HG02840 (cell line): ENCODE measurements around the gene PP2D1.
"Not testable (repeated sequence)": the region's sequence is repeated elsewhere in the genome, so short reads cannot be mapped to it uniquely, and the experiment has no call there.

ENCODE experiments used
- ATAC-seq: cut with Tn5 transposase; IDR thresholded peaks from one replicate; pipeline ENCODE4 v1.9.1; 2021; ENCODE audit warnings: mild to moderate bottlenecking, moderate library complexity, moderate number of reproducible peaks; ENCODE audit not compliant: unreplicated experiment, low FRiP score

Gene PP2D1

DNA sequence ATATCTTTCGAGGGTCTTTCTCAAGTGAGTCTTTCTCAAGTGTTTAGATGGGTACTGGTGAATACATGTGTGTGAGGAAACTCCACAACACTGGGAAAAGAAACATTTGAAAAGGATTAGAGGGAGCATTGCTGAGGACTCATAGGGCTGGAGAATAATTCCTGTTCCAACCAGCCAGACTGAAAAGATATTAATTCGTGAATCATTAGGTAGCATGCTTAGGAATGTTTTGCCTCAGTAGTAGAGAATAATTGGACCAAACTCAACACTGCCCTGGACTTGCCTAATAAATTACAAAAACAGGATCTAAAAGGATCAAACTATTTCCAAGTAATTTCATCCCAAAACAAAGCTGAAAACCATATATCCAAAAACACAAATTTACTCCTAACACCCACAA is 17.3 kb downstream of the PP2D1 start:
- no peak for ATAC-seq

DNA sequence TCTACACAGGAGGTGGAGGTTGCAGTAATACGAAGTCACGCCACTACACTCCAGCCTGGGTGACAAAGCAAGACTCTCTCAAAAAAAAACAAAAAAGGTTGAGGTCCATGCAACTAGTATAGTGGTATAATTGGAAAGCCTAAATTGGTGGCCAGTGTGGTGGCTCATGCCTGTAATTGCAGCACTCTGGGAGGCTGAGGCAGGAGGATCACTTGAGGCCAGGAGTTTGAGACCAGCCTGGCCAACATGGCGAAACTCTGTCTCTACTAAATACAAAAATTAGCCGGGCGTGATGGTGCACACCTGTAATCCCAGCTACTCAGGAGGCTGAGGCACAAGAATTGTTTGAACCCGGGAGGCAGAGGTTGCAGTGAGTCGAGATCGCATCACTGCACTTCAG is 23.2 kb downstream of the PP2D1 start:
- not testable (repeated sequence) for ATAC-seq

DNA sequence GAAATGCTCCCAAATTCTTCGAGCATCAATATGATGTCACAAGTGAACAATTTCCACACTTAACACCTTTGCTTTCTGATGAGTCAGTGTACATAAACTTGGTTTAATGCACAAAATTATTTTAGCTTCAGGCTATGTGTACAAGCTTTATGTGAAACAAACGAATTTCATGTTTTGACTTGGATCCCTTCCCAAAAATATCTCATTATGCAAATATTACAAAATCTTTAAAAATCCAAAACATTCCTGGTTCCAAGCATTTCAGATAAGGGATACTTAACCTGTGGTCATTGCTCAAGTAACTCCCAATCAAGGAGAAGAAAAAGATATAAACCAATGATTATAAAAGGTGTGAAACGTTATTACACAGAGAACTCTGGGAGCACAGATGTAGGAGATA is 40.0 kb downstream of the PP2D1 start:
- no peak for ATAC-seq

DNA sequence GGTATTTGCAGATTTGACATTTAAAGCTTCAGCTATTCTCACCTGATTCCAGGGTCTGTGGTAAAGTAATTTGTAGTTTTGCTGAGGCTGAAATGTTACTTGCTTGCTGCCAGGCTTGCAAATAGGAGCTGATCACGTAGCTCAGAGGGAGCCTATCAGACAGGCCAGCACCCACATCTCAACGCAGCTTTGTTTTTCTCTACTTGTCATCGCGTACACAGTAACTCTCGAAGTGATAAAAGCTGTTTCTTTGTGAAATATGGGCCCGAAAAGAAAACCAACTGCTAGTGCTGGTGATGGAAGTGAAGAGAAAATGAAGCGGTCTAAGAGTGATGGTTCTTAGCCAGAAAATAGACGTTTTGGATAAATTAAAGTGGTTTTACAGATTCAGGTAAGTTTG is 41.7 kb downstream of the PP2D1 start:
- ATAC-seq: no peak

DNA sequence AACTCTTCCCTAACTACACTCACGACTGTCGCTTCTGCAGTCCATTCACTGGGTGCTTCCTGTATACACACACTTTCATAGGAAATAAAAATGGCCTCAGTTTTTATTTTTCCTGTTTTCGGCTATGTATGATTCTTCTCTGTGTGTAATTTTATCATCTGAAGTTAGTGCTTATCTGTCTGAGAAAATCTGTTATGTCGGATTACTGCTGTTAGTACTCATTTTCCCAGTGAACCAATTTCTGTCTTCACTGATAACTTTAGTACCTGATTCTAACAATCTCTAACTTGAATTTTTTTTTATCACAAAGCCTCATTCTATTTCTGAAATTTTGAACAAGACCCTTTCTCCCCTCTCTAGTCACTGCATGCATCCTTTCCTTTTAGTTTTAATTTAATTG is 44.3 kb downstream of the PP2D1 start:
- ATAC-seq: no peak

DNA sequence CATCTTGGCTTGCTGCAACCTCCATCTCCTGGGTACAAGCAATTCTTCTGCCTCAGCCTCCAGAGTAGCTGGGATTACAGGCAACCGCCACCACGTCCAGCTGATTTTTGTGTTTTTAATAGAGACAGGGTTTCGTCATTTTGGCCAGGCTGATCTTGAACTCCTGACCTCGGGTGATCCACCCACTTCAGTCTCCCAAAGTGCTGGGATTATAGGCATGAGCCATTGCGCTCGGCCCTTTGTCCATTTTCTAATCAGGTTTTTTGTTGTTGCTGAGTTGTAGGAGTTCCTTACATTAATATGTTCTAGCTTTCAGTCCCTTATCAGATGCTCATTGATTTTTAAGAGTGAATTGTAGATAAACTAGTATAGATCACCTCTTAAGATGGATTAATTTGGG is 44.9 kb downstream of the PP2D1 start:
- no peak for ATAC-seq

DNA sequence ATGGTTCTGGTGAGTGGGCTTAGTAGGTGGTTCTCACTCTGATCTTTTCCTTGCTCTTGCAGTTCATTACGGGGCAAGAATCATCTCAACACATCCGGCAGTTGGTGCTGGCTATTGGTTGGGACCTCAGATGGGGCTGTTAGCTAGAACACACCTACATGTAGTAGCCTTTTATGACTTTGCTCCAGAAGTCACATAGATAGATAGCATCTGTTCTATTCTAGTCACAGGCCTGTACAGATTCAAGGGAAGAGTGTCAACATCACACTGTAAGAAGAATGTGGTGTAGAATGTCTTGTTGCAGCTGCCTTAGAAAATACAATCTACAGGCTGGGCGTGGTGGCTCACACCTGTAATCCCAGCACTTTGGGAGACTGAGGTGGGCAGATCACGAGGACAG is 50.1 kb downstream of the PP2D1 start:
- no peak for ATAC-seq

DNA sequence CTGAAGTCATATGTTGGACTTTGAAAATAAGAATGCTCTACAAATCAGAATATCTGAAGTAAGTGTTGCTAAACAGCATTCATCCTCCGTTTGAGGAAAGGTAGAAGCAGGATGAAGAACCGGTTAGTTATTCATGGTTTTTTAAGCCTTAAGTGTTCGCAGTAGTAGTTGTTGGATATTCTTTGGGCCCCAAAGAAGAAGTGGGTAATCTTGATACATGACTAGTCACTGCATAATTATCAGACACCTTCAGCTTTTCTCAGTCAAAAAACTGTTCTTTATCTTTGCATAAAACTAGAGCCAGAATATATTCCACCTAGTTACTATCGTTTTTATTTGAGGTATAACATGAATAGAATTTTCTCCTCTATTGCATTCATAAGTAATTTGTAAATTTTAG is 51.4 kb downstream of the PP2D1 start:
- no peak for ATAC-seq

DNA sequence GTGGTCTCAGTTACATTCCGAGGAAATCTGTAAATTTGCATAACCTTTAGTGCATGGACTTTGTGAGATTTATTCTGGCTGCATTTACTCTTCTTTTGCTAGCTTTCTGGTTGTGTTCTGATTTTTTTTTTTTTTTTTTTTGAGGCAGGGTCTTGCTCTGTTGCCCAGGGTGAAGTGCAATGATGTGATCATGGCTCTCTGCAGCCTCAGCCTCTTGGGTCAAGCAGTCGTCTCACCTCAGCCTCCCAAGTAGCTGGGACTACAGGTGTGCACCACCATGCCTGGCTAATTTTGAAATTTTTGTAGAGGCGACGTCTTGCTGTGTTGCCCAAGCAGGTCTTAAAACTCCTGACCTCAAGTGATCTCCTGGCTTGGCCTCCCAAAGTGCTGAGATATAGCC is 52.6 kb downstream of the PP2D1 start:
- ATAC-seq: no peak

DNA sequence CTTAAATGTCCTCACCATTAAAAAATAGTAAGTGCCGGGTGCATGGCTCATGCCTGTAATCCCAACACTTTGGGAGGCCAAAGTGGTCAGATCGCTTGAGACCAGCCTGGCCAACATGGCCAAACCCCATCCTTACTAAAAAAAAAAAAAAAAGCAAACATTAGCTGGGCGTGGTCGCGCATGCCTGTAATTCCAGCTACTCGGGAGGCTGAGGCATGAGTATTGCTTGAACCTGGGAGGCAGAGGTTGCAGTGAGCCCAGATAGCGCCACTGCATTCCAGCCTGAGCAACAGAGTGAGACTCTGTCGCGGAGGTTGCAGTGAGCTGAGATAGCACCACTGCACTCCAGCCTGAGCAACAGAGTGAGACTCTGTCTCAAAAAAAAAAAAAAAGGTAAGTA is 54.7 kb downstream of the PP2D1 start:
- not testable (repeated sequence) for ATAC-seq

DNA sequence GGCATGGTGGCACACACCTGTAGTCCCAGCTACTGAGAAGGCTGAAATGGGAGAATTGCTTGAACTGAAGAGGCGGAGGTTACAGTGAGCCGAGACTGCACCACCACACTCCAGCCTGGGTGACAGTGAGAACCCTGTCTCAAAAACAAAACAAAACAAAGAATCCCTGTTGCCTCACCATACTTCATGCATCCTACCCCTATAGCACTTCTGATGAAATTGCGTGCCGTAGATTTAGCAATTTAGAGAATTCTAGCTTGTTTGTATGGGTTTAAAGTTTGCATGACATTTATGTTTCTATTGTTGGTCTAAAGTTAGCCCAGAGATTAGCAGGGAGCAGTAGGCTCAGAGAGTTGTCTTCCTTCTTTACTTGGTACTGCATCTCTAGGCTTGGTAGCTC is 57.4 kb downstream of the PP2D1 start:
- ATAC-seq: no peak

DNA sequence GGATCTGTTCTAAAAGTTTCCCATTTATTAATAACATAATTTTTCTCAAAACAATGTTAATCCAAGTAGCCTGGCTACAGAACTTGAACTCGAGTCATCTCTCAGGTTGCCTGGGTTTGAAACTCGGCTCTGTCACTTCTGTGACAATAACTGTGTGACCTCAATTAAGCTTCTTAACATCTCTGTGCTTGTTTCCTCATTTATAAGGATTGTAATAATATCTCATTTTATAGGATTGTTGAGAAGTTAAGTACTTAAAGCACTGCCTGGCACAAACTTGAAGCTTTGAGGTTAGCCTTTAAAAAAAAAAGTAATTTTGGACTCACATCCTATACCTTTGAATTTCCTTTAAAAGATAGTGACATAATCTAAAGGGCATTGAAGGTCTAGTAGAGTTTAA is 61.7 kb downstream of the PP2D1 start:
- no peak for ATAC-seq

DNA sequence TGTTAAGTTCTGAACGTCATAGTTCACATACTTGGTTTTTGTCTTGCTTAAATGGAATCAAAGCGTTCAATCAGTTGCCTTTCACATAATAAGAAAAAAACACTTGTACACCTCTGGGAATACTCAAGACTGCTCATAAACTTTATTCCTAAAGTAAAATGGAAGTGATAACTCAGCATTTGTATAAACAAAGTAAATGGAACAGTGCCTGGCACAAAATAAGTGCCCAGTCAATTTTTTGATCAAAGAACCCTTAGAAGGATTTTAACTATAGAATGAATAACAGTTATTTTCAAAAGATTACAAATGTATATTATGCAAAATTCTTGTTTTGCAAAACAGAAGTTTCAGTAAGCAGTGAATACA is 63.9 kb downstream of the PP2D1 start:
- ATAC-seq: no peak

DNA sequence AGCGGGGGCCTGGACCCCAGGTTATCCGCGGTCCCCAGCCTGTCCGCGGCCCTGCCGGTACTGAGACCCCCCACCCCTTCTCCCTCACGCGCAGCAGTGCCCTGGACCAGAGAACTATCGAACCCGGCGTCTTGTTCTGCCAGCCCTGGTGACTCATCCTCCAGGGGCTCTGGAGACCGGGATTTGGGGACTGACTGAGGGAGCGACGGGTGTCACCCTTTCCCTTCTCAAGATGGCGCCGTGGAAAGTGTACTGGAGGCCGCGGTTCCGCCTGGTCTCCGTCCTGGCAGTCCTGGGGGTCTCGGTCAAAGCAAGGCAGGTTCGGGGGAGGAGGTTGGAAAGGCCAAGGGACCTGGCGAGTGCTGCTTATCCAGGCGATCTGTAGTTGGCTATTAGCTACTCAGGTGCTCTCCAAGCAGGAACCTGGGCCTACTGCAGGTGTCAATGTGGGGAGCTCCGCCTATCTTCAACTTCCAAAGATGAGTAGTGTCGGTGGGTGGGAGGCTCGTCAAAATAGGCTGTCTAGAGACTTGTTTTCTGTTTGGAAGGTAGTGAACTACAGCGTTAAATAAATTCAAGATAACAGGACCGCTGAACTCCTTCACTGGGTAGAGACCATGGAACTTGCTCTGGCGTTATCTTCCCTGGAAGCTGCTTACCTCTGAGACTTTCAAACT is 64.4 kb downstream of the PP2D1 start:
- peak; percentile 11 for ATAC-seq

DNA sequence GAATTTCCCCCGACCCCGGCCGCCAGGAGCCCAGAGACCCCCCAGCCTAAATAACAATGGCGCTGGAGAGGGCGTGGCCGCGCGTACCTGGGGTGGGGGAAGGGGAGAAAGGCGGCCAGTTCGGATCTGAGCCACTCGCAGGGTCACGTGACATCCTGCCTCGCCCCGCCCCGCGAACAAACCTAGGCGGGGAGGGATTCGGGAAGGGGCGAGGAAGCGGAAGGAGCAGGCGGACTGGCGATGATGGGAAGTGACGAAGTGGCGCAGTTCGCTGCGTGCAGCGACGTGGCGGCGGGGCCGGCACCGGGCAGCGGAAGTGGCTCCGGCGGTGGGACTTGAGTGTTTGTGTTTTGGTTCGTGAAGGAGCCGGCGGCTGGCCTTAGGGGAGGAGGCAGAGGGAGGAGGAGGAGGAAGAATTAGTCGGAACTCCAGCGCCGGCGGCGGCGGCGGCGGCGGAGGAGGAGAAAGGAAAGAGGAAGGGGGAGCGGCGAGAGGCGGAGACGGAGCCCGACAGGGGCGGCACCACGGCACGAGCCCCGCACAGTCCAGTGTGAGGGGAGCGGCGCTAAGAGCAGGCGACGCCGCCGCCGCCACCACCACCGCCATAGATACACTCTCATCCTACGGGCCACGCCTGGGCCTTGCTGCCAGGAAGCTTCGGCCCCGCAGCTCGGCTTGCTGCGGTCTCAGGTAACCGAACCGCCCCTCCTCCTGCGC is 65.1 kb downstream of the PP2D1 start, which contains the start of gene RAB5A:
RAB5A (plus strand) TSS at position 266 of the 717 bp plus-strand sequence. CDS start 3,802 bp downstream, outside the sequence.
- ATAC-seq: peak; percentile 97

DNA sequence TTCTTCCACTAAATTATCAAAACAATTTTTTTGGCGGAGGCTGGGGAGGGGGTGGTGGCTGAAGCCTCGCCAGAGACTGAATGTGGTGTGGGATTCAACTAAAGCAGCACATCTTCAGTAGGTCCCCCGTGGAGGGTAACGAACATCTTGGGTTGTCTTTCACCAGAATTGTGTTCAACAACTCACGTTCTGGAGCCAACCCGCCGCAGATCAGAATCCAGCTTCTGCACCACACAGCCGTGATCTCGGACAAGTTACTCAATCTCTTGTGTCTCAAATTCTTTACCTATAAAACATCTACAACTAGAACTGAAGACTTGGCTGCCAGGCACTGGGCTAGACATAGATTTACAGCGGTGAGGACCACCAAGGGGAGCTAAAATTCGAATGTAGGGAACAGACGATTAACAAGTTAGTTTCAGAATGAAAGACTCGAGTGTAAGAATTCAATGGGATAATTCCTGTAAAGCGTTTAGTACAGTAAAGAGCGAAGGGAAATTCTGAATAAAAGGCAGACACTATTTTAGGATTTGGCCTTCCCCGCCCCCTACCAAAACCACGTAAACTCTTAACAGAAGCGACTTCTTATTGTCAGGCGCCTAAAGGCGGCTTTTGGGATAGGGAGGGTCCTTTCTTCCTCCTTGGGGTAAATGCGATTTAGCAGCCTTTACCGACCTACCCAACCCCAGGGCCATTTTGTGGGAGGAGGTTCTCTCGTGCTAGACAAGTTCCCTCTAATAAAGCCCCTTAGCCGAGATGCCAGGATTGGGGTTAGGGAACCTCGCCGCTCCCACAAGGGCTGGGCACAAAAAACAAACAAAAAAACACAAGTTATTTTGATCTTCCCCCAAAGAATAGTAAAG is 65.9 kb downstream of the PP2D1 start:
- ATAC-seq: peak; percentile 8

DNA sequence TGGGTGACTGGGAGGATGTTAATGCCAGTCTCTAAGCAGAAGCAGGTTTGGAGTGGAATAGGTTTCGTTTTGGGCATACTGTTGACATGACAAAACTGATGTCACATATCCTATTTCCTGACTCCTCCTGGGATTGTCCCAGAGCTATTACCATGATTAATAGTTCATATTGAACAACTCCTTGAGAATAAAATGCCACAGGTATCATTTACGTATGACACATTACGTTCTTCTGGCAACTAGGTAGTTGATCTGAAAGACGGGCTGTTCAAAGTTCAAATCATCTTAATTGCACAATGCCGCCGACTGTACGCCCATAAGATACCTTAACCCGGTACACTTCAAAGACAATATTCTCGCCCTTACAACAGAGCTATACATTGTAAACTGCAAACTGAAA is 66.5 kb downstream of the PP2D1 start:
- ATAC-seq: no peak

DNA sequence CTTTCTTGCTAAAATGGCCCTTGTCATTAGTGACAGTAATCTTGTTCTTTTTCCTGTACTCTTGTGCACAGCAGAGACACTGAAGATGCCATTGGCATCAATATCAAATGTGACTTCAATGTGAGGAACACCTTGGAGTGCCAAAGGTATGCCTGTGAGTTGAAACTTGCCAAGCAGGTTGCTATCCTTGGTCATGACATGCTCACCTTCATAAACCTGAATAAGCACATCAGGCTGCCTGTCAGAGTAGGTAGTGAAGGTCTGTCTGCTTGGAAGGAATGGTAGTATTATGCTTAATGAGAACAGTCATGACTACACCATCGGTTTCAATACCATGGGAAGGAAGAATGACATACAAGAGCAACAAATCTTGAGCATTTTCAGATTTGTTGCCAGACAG is 71.4 kb downstream of the PP2D1 start:
- ATAC-seq: no peak

DNA sequence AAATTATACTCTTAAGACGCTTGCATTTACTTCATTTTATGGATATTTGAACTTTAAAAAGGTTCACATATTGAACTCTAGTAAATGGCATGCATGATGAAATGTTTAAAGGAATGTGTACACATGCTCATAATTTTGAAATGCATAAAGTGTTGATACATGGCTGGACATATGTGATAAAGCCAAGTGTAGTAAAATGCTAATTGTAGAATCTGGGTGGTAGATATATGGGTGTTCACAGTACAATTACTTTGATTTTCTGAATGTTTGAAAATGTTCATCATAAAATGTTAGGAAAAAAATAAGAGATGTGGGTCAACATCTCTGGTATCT is 73.8 kb downstream of the PP2D1 start:
- ATAC-seq: no peak

DNA sequence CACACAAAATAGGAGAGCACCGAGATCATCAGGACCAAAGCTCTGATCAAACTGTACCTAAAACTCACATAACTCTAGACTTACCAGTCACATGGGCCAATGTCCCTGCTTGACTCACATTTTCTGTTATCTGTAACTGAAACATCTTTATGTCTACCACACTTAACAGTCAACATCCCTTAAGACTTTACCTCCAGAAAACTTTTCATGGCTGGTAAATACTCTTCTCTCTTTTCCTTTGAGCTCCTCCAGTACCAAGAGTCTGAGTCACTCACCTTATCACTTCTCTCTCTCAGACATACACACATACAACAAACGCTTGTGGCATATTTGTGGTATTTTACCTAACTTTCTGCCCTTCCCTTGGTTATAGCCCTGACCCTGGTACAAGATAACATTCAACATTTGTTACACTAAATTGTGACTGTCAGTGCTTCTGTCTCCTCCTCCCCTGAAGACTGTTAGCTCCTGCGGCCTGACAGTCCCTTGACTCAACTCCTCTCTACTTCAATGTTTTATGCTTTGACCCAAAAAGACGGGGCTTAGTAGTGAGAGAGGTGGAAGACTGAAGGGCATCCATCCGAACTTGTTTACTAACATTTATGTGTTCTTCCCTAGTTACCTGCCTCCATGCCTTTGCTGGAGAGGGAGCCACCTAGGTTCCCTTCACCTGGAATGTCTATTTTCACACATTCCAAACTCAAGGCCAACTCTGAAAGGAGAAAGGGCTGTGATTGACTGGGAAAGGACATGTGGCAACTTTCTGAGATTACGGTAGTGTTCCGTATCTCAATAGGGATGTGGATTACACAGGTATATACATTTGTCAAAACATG is 74.4 kb downstream of the PP2D1 start:
- no peak for ATAC-seq
